SU-DHL-6 (cell line): ENCODE results near the gene ZNF804B.

Source experiments
- H2AFZ ChIP-seq: fragments of 200-600 bp; sonication (generic); 2 replicates; pipeline ENCODE4 v1.6.1; 2014; ENCODE audit warnings: low read depth, mild to moderate bottlenecking, moderate library complexity, mixed read lengths, antibody characterized with exemption, low read length; ENCODE audit not compliant: severe bottlenecking
- H3F3A ChIP-seq: fragments of 200-600 bp; shearing (Covaris generic); 2 replicates; pipeline ENCODE4 v1.6.0; 2016; ENCODE audit warnings: antibody characterized with exemption, mild to moderate bottlenecking; ENCODE audit not compliant: insufficient read depth
- H3K27ac ChIP-seq: fragments of 200-600 bp; sonication (generic); 2 replicates; pipeline ENCODE4 v1.5.1; 2016; ENCODE audit warnings: low read depth, mild to moderate bottlenecking, low read length, moderate library complexity, mixed read lengths
- H3K27me3 ChIP-seq: fragments of 200-600 bp; sonication (generic), shearing (Covaris generic); 2 replicates; pipeline ENCODE4 v1.6.0; 2014; ENCODE audit warnings: mild to moderate bottlenecking, low read length
- H3K36me3 ChIP-seq: fragments of 200-600 bp; sonication (generic); 2 replicates; pipeline ENCODE4 v1.6.1; 2014; ENCODE audit warnings: mild to moderate bottlenecking, low read length, mixed read lengths
- H3K4me2 ChIP-seq: fragments of 300-600, 200-600 bp; shearing (Covaris generic), sonication (generic); 2 replicates; pipeline ENCODE4 v1.6.0; 2014; ENCODE audit warnings: low read length, low read depth, mild to moderate bottlenecking; ENCODE audit not compliant: poor library complexity, severe bottlenecking
- H3K4me3 ChIP-seq: fragments of 200-600 bp; sonication (generic); 2 replicates; pipeline ENCODE4 v1.5.1; 2014; ENCODE audit warnings: antibody characterized with exemption, low read length, mild to moderate bottlenecking, mixed read lengths; ENCODE audit not compliant: insufficient read depth, poor library complexity, severe bottlenecking
- H3K79me2 ChIP-seq: fragments of 200-600 bp; sonication (generic); 2 replicates; pipeline ENCODE4 v1.6.1; 2014; ENCODE audit warnings: mild to moderate bottlenecking, low read length, moderate library complexity; ENCODE audit not compliant: insufficient read depth
- H3K9ac ChIP-seq: fragments of 200-600 bp; sonication (generic); 2 replicates; pipeline ENCODE4 v1.7.0; 2014; ENCODE audit warnings: mild to moderate bottlenecking, low read length
- H3K9me2 ChIP-seq: fragments of 200-600 bp; sonication (generic); replicated peaks from 2 replicates; pipeline ENCODE4 v1.6.1; 2014; ENCODE audit warnings: low read length; ENCODE audit not compliant: insufficient read depth
- H3K9me3 ChIP-seq: fragments of 200-600 bp; sonication (generic); 2 replicates; pipeline ENCODE4 v1.6.1; 2014; ENCODE audit warnings: low read length, mixed read lengths; ENCODE audit not compliant: insufficient read depth
- H4K20me1 ChIP-seq: fragments of 200-600 bp; sonication (generic); 2 replicates; pipeline ENCODE4 v1.6.1; 2014; ENCODE audit warnings: low read depth, mild to moderate bottlenecking, antibody characterized with exemption, low read length, moderate library complexity, mixed read lengths
- CTCF ChIP-seq: fragments of 200-600 bp; sonication (generic); IDR thresholded peaks from one replicate; pipeline ENCODE4 v1.5.1; 2017; ENCODE audit warnings: antibody characterized with exemption, mild to moderate bottlenecking, low read length, moderate library complexity; ENCODE audit not compliant: insufficient read depth, poor library complexity, severe bottlenecking
- EZH2phosphoT487 ChIP-seq: fragments of 200-600 bp; sonication (generic), shearing (Covaris generic); conservative IDR thresholded peaks from 2 replicates; pipeline ENCODE4 v1.6.1; 2018; ENCODE audit warnings: mild to moderate bottlenecking, antibody characterized with exemption, low read length, moderate library complexity, mixed read lengths

The ZNF804B gene

GRCh38 chr7:89041240-89041639 lies 281.7 kb downstream of the ZNF804B start:
- no peak overlapping the region for H3K27ac ChIP-seq
- H3K9ac ChIP-seq, result no peak overlapping the region
- no peak overlapping the region for H3K4me3 ChIP-seq
- no peaks in the 10 kb centered on the region for H3K79me2 ChIP-seq
- H4K20me1 ChIP-seq, result no peaks in the 10 kb centered on the region
- peaks cover 7% of the 10 kb centered on the region for H3K36me3 ChIP-seq
- H2AFZ ChIP-seq, result no peak overlapping the region
- no peaks in the 10 kb centered on the region for H3K27me3 ChIP-seq
- TF ChIP-seq CTCF (no peak), EZH2phosphoT487 (no peak)
- no peaks in the 10 kb centered on the region for H3K9me2 ChIP-seq
- H3F3A ChIP-seq, result no peaks in the 10 kb centered on the region
- H3K9me3 ChIP-seq, result peaks cover 24% of the 10 kb centered on the region; the same call in 1 of the 2 replicates
- H3K4me2 ChIP-seq, result no peak overlapping the region

GRCh38 chr7:89042940-89043339 lies 283.4 kb downstream of the ZNF804B start:
- H3K9me3 ChIP-seq, result peaks cover 35% of the 10 kb centered on the region; the same call in 1 of the 2 replicates
- TF ChIP-seq EZH2phosphoT487 (no peak), CTCF (no peak)
- H3K4me2 ChIP-seq, result no peak overlapping the region
- no peaks in the 10 kb centered on the region for H4K20me1 ChIP-seq
- H3K9me2 ChIP-seq, result no peaks in the 10 kb centered on the region
- no peak overlapping the region for H3K4me3 ChIP-seq
- H3K79me2 ChIP-seq, result no peaks in the 10 kb centered on the region
- H3K36me3 ChIP-seq, result peaks cover 9% of the 10 kb centered on the region
- H3K27me3 ChIP-seq, result no peaks in the 10 kb centered on the region
- no peaks in the 10 kb centered on the region for H3F3A ChIP-seq
- H3K9ac ChIP-seq, result no peak overlapping the region
- no peak overlapping the region for H3K27ac ChIP-seq
- H2AFZ ChIP-seq, result no peak overlapping the region

GRCh38 chr7:89049043-89049442 lies 289.5 kb downstream of the ZNF804B start:
- Histone ChIP-seq H3K4me2 (no peak overlapping the region), H4K20me1 (no peaks in the 10 kb centered on the region), H3K9ac (no peak overlapping the region), H3K27me3 (no peaks in the 10 kb centered on the region), H3K9me3 (peaks cover 28% of the 10 kb centered on the region; the same call in 1 of the 2 replicates), H2AFZ (no peak overlapping the region), H3F3A (no peaks in the 10 kb centered on the region), H3K79me2 (no peaks in the 10 kb centered on the region), H3K27ac (no peak overlapping the region), H3K4me3 (no peak overlapping the region), H3K9me2 (no peaks in the 10 kb centered on the region), H3K36me3 (peaks cover 4% of the 10 kb centered on the region)
- TF ChIP-seq EZH2phosphoT487 (no peak), CTCF (no peak)

- Histone ChIP-seq H3F3A (no peaks in the 10 kb centered on the region), H3K27me3 (no peaks in the 10 kb centered on the region), H3K4me2 (peak overlapping the region; percentile 19), H3K36me3 (no peaks in the 10 kb centered on the region), H3K9me3 (no peaks in the 10 kb centered on the region), H3K4me3 (no peak overlapping the region), H3K79me2 (no peaks in the 10 kb centered on the region), H4K20me1 (no peaks in the 10 kb centered on the region), H3K9ac (no peak overlapping the region), H3K27ac (no peak overlapping the region), H2AFZ (no peak overlapping the region), H3K9me2 (no peaks in the 10 kb centered on the region)
- TF ChIP-seq CTCF (no peak), EZH2phosphoT487 (no peak)
These were observed 293.6 kb downstream of the ZNF804B start for GRCh38 chr7:89053130-89053529.
